ENCODE results near the gene PTPRN2. TPM values are rescaled to one million over a fixed set of nuclear protein-coding genes. Genes with fewer than 3 reads are reported as not detected.

The PTPRN2 gene
- total and polyA plus RNA-seq, 3 experiments from 2014 or later: 0.33 to 1.2 (median 0.42) TPM

- Histone ChIP-seq H3K27ac (ENCODE audit: low read depth, low read length) (no peak overlapping the region), H3K4me3 (ENCODE audit: low read length) (no peak overlapping the region), H3K36me3 (ENCODE audit: insufficient read depth, low read length) (no peaks in the 10 kb centered on the region), H3K9me3 (ENCODE audit: low read length) (no peaks in the 10 kb centered on the region), H3K27me3 (ENCODE audit: insufficient read depth, low read length, poor library complexity, severe bottlenecking) (no peaks in the 10 kb centered on the region), H3K4me1 (ENCODE audit: insufficient read depth, low read length) (no peaks in the 10 kb centered on the region)
- Mint-ChIP-seq H3K4me1 (no peaks in the 10 kb centered on the region), H3K4me3 (no peak overlapping the region), H3K27me3 (no peaks in the 10 kb centered on the region), H3K36me3 (no peaks in the 10 kb centered on the region), H3K9me3 (no peaks in the 10 kb centered on the region), H3K27ac (no peak overlapping the region)
- ChIA-PET CTCF (no interaction called here), POLR2A (no interaction called here)
- peak in 1 of 5 donors; percentile 26 for DNase-seq
Measured at GRCh38 chr7:158268816-158269535, 318.6 kb downstream of the PTPRN2 start.

GRCh38 chr7:158267742-158268435 is 319.7 kb downstream of the PTPRN2 start:
- no peaks in the 10 kb centered on the region for H3K27me3 ChIP-seq (ENCODE audit: insufficient read depth, low read length, poor library complexity, severe bottlenecking)
- DNase-seq: no peak
- H3K4me3 Mint-ChIP-seq: no peak overlapping the region
- H3K4me3 ChIP-seq (ENCODE audit: low read length): no peak overlapping the region
- CTCF ChIA-PET: no interaction called here
- H3K9me3 ChIP-seq (ENCODE audit: low read length): no peaks in the 10 kb centered on the region
- H3K36me3 Mint-ChIP-seq: no peaks in the 10 kb centered on the region
- no peaks in the 10 kb centered on the region for H3K4me1 ChIP-seq (ENCODE audit: insufficient read depth, low read length)
- no peaks in the 10 kb centered on the region for H3K27me3 Mint-ChIP-seq
- no peaks in the 10 kb centered on the region for H3K4me1 Mint-ChIP-seq
- no peaks in the 10 kb centered on the region for H3K9me3 Mint-ChIP-seq
- H3K36me3 ChIP-seq (ENCODE audit: insufficient read depth, low read length): no peaks in the 10 kb centered on the region
- H3K27ac Mint-ChIP-seq: peak overlapping the region in 1 of 8 donors; percentile 57
- no peak overlapping the region for H3K27ac ChIP-seq (ENCODE audit: low read depth, low read length)
- POLR2A ChIA-PET: no interaction called here

GRCh38 chr7:158266817-158267741 is 320.5 kb downstream of the PTPRN2 start:
- no peak overlapping the region for H3K27ac Mint-ChIP-seq
- no peak overlapping the region for H3K4me3 Mint-ChIP-seq
- Histone ChIP-seq H3K9me3 (ENCODE audit: low read length) (no peaks in the 10 kb centered on the region), H3K4me1 (ENCODE audit: insufficient read depth, low read length) (no peaks in the 10 kb centered on the region), H3K27me3 (ENCODE audit: insufficient read depth, low read length, poor library complexity, severe bottlenecking) (no peaks in the 10 kb centered on the region), H3K4me3 (ENCODE audit: low read length) (no peak overlapping the region), H3K36me3 (ENCODE audit: insufficient read depth, low read length) (no peaks in the 10 kb centered on the region), H3K27ac (ENCODE audit: low read depth, low read length) (no peak overlapping the region)
- ChIA-PET POLR2A (no interaction called here), CTCF (no interaction called here)
- H3K9me3 Mint-ChIP-seq: no peaks in the 10 kb centered on the region
- H3K4me1 Mint-ChIP-seq: no peaks in the 10 kb centered on the region
- H3K27me3 Mint-ChIP-seq: no peaks in the 10 kb centered on the region
- no peaks in the 10 kb centered on the region for H3K36me3 Mint-ChIP-seq
- DNase-seq: peak in 1 of 5 donors; percentile 14

- H3K4me1 ChIP-seq (ENCODE audit: insufficient read depth, low read length): no peaks in the 10 kb centered on the region
- ChIA-PET CTCF (no interaction called here), POLR2A (no interaction called here)
- no peak overlapping the region for H3K4me3 Mint-ChIP-seq
- no peaks in the 10 kb centered on the region for H3K9me3 ChIP-seq (ENCODE audit: low read length)
- no peak overlapping the region for H3K27ac ChIP-seq (ENCODE audit: low read depth, low read length)
- no peaks in the 10 kb centered on the region for H3K36me3 Mint-ChIP-seq
- H3K27ac Mint-ChIP-seq: no peak overlapping the region
- no peaks in the 10 kb centered on the region for H3K27me3 Mint-ChIP-seq
- no peaks in the 10 kb centered on the region for H3K4me1 Mint-ChIP-seq
- DNase-seq: peak in 1 of 5 donors; percentile 11
- H3K27me3 ChIP-seq (ENCODE audit: insufficient read depth, low read length, poor library complexity, severe bottlenecking): no peaks in the 10 kb centered on the region
- no peak overlapping the region for H3K4me3 ChIP-seq (ENCODE audit: low read length)
- H3K9me3 Mint-ChIP-seq: no peaks in the 10 kb centered on the region
- no peaks in the 10 kb centered on the region for H3K36me3 ChIP-seq (ENCODE audit: insufficient read depth, low read length)
Measured at GRCh38 chr7:158266426-158266816, 321.2 kb downstream of the PTPRN2 start.

- POLR2A ChIA-PET: no interaction called here
- Mint-ChIP-seq H3K9me3 (peaks cover 0 to under 1% (median 0%) of the 10 kb centered on the region in 5 donors), H3K36me3 (no peaks in the 10 kb centered on the region), H3K27me3 (no peaks in the 10 kb centered on the region), H3K27ac (no peak overlapping the region), H3K4me3 (no peak overlapping the region), H3K4me1 (no peaks in the 10 kb centered on the region)
- Histone ChIP-seq H3K4me1 (ENCODE audit: insufficient read depth, low read length) (no peaks in the 10 kb centered on the region), H3K27me3 (ENCODE audit: insufficient read depth, low read length, poor library complexity, severe bottlenecking) (no peaks in the 10 kb centered on the region), H3K36me3 (ENCODE audit: insufficient read depth, low read length) (no peaks in the 10 kb centered on the region), H3K9me3 (ENCODE audit: low read length) (no peaks in the 10 kb centered on the region), H3K4me3 (ENCODE audit: low read length) (no peak overlapping the region), H3K27ac (ENCODE audit: low read depth, low read length) (no peak overlapping the region)
- DNase-seq: peak in 1 of 5 donors; percentile 23
- CTCF ChIA-PET: no interaction called here
Measured at GRCh38 chr7:158265743-158266080, 321.9 kb downstream of the PTPRN2 start.

- ChIA-PET POLR2A (no interaction called here), CTCF (no interaction called here)
- no peak overlapping the region for H3K27ac ChIP-seq (ENCODE audit: low read depth, low read length)
- H3K36me3 ChIP-seq (ENCODE audit: insufficient read depth, low read length): no peaks in the 10 kb centered on the region
- DNase-seq: peak in 1 of 5 donors; percentile 27
- Mint-ChIP-seq H3K4me3 (no peak overlapping the region), H3K27me3 (no peaks in the 10 kb centered on the region), H3K27ac (no peak overlapping the region), H3K9me3 (peaks cover 0 to 5% (median 0%) of the 10 kb centered on the region in 5 donors), H3K36me3 (no peaks in the 10 kb centered on the region), H3K4me1 (no peaks in the 10 kb centered on the region)
- H3K9me3 ChIP-seq (ENCODE audit: low read length): no peaks in the 10 kb centered on the region
- H3K4me3 ChIP-seq (ENCODE audit: low read length): no peak overlapping the region
- H3K4me1 ChIP-seq (ENCODE audit: insufficient read depth, low read length): no peaks in the 10 kb centered on the region
- no peaks in the 10 kb centered on the region for H3K27me3 ChIP-seq (ENCODE audit: insufficient read depth, low read length, poor library complexity, severe bottlenecking)
Measured at GRCh38 chr7:158264881-158265742, 322.5 kb downstream of the PTPRN2 start.

GRCh38 chr7:158263964-158264748 is 323.5 kb downstream of the PTPRN2 start:
- no peaks in the 10 kb centered on the region for H3K36me3 Mint-ChIP-seq
- CTCF ChIA-PET: no interaction called here
- H3K4me3 ChIP-seq (ENCODE audit: low read length): no peak overlapping the region

More at GRCh38 chr7:158263964-158264748, 323.5 kb downstream of the PTPRN2 start:
- peak in 1 of 5 donors; percentile 17 for DNase-seq
- H3K9me3 ChIP-seq (ENCODE audit: low read length): no peaks in the 10 kb centered on the region
- Mint-ChIP-seq H3K27ac (no peak overlapping the region), H3K9me3 (peaks cover 0 to 7% (median 0%) of the 10 kb centered on the region in 5 donors), H3K4me1 (no peaks in the 10 kb centered on the region), H3K27me3 (peaks cover 0 to 2% of the 10 kb centered on the region in 2 donors), H3K4me3 (no peak overlapping the region)
- H3K27ac ChIP-seq (ENCODE audit: low read depth, low read length): no peak overlapping the region
- no peaks in the 10 kb centered on the region for H3K4me1 ChIP-seq (ENCODE audit: insufficient read depth, low read length)
- H3K36me3 ChIP-seq (ENCODE audit: insufficient read depth, low read length): no peaks in the 10 kb centered on the region
- POLR2A ChIA-PET: no interaction called here
- H3K27me3 ChIP-seq (ENCODE audit: insufficient read depth, low read length, poor library complexity, severe bottlenecking): no peaks in the 10 kb centered on the region

Measured in CD8-positive, alpha-beta memory T cell (primary cell).